ENCODE measurements around the gene RANBP9.

DNA sequence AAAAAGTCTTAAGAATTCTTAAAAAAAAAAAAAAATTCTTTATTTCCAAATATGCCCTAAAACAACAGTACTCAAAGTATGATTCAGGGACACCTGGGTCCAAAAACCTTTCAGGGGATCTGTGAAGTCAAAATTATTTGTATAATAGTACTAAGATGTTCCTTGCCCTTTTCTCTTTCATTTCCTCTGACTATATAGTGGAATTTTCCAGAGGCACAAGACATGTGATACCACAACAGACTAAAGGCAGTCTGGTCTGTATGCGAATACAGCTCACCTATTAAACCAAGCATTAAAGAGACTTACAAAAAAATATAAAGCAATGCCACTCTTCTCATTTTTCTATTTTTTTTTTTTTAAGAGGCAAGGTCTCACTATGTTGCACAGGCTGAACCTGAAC, 81.1 kb downstream of the RANBP9 start:
- TF ChIP-seq, protein P1, sequence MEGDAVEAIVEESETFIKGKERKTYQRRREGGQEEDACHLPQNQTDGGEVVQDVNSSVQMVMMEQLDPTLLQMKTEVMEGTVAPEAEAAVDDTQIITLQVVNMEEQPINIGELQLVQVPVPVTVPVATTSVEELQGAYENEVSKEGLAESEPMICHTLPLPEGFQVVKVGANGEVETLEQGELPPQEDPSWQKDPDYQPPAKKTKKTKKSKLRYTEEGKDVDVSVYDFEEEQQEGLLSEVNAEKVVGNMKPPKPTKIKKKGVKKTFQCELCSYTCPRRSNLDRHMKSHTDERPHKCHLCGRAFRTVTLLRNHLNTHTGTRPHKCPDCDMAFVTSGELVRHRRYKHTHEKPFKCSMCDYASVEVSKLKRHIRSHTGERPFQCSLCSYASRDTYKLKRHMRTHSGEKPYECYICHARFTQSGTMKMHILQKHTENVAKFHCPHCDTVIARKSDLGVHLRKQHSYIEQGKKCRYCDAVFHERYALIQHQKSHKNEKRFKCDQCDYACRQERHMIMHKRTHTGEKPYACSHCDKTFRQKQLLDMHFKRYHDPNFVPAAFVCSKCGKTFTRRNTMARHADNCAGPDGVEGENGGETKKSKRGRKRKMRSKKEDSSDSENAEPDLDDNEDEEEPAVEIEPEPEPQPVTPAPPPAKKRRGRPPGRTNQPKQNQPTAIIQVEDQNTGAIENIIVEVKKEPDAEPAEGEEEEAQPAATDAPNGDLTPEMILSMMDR (IDR thresholded peaks at IDR 0.05) = no peak
- no peak for TF ChIP-seq POLR2A (IDR thresholded peaks at IDR 0.05)

Measured in vagina (tissue), 2 donors.